Mesenchymal stem cell (in vitro differentiated cells and primary cell): Measurements from ENCODE around the gene STOX1. TPM values are rescaled to one million over a fixed set of nuclear protein-coding genes. Genes with fewer than 3 reads are reported as not detected.
"Not testable (repeated sequence)": the region's sequence is repeated elsewhere in the genome, so short reads cannot be mapped to it uniquely, and the experiment has no call there.

Source experiments
- DNase-seq: peaks from one replicate; pipeline ENCODE4 v3.0.0-alpha.2; 2013
- H2AFZ ChIP-seq: one replicate; pipeline ENCODE4 v1.6.1; 2013; ENCODE audit warnings: low read depth, mild to moderate bottlenecking, control low read depth, inconsistent platforms, low read length, moderate library complexity
- H2AK5ac ChIP-seq: 2 replicates; pipeline ENCODE4 v1.6.1; 2013; ENCODE audit warnings: low read length, moderate library complexity, mild to moderate bottlenecking, inconsistent platforms; ENCODE audit not compliant: severe bottlenecking
- H2BK120ac ChIP-seq: one replicate; pipeline ENCODE4 v1.6.1; 2013; ENCODE audit warnings: low read depth, mild to moderate bottlenecking, inconsistent platforms, low read length, moderate library complexity
- H2BK12ac ChIP-seq, 2 experiments: one replicate each; pipeline ENCODE4 v1.6.1; 2013; ENCODE audit warnings: inconsistent platforms in 2 of 2, low read length in 2 of 2, mild to moderate bottlenecking in 2 of 2, moderate library complexity in 2 of 2, control low read depth in 1 of 2
- H2BK15ac ChIP-seq: one replicate; pipeline ENCODE4 v1.6.1; 2013; ENCODE audit warnings: mild to moderate bottlenecking, low read depth, inconsistent platforms; ENCODE audit not compliant: poor library complexity, severe bottlenecking
- H2BK5ac ChIP-seq: 2 replicates; pipeline ENCODE4 v1.6.1; 2013; ENCODE audit warnings: low read depth, mild to moderate bottlenecking, low read length, control low read depth, inconsistent platforms; ENCODE audit not compliant: poor library complexity, severe bottlenecking
- H3K14ac ChIP-seq, 2 experiments: one replicate each; pipeline ENCODE4 v1.6.1; 2013; ENCODE audit warnings: inconsistent platforms in 2 of 2, low read length in 2 of 2, control low read depth in 1 of 2, mild to moderate bottlenecking in 1 of 2, moderate library complexity in 1 of 2
- H3K18ac ChIP-seq, 2 experiments: one replicate each; pipeline ENCODE4 v1.6.1; 2013; ENCODE audit warnings: inconsistent platforms in 2 of 2, low read length in 2 of 2, control low read depth in 1 of 2, low read depth in 1 of 2, mild to moderate bottlenecking in 1 of 2
- H3K23ac ChIP-seq, 2 experiments: one replicate each; pipeline ENCODE4 v1.6.1; 2013; ENCODE audit warnings: inconsistent platforms in 2 of 2, low read length in 2 of 2, mild to moderate bottlenecking in 2 of 2, moderate library complexity in 2 of 2, control low read depth in 1 of 2
- H3K27ac ChIP-seq: 2 replicates; pipeline ENCODE4 v1.5.1; 2013; ENCODE audit warnings: mild to moderate bottlenecking, moderate library complexity, low read length, control low read depth, inconsistent platforms; ENCODE audit not compliant: poor library complexity, severe bottlenecking
- H3K27me3 ChIP-seq, 2 experiments: 2 replicates each; pipeline versions ENCODE4 v1.6.1 to v1.7.0; 2013; ENCODE audit warnings: low read length in 2 of 2, mild to moderate bottlenecking in 2 of 2, moderate library complexity in 2 of 2, control low read depth in 1 of 2, inconsistent platforms in 1 of 2; ENCODE audit not compliant: control insufficient read depth in 1 of 2, insufficient read depth in 1 of 2
- H3K36me3 ChIP-seq, 2 experiments: 2 replicates each; pipeline versions ENCODE4 v1.6.1 to v1.7.0; 2013; ENCODE audit warnings: low read length in 2 of 2, control low read depth in 1 of 2, inconsistent platforms in 1 of 2, low read depth in 1 of 2, mild to moderate bottlenecking in 1 of 2; ENCODE audit not compliant: insufficient read depth in 2 of 2, control insufficient read depth in 1 of 2
- H3K4ac ChIP-seq, 2 experiments: one replicate each; pipeline ENCODE4 v1.6.1; 2013; ENCODE audit warnings: inconsistent platforms in 2 of 2, low read length in 2 of 2, mild to moderate bottlenecking in 2 of 2, moderate library complexity in 2 of 2, control low read depth in 1 of 2, low read depth in 1 of 2
- H3K4me1 ChIP-seq: 2 replicates; pipeline ENCODE4 v1.6.1; 2013; ENCODE audit warnings: low read depth, low read length, control low read depth; ENCODE audit not compliant: control insufficient read depth, insufficient read depth
- H3K4me2 ChIP-seq: 2 replicates; pipeline ENCODE4 v1.6.1; 2013; ENCODE audit warnings: low read length, mild to moderate bottlenecking, inconsistent platforms; ENCODE audit not compliant: poor library complexity, severe bottlenecking
- H3K4me3 ChIP-seq, 2 experiments: 2 replicates each; pipeline versions ENCODE4 v1.5.1 to v1.7.0; 2013; ENCODE audit warnings: low read length in 2 of 2, mild to moderate bottlenecking in 2 of 2, control low read depth in 1 of 2, low read depth in 1 of 2; ENCODE audit not compliant: insufficient read depth in 1 of 2
- H3K79me1 ChIP-seq: replicated peaks from 2 replicates; pipeline ENCODE4 v1.6.1; 2013; ENCODE audit warnings: mild to moderate bottlenecking, control low read depth, low read length, inconsistent platforms; ENCODE audit not compliant: poor library complexity, severe bottlenecking
- H3K9ac ChIP-seq: 2 replicates; pipeline ENCODE4 v1.7.0; 2013; ENCODE audit warnings: mild to moderate bottlenecking, low read length, moderate library complexity
- H3K9me3 ChIP-seq: 2 replicates; pipeline ENCODE4 v1.7.0; 2013; ENCODE audit warnings: mild to moderate bottlenecking, low read length; ENCODE audit not compliant: control insufficient read depth
- H4K8ac ChIP-seq: one replicate; pipeline ENCODE4 v1.6.1; 2013; ENCODE audit warnings: inconsistent platforms, mild to moderate bottlenecking, low read length, moderate library complexity
- H4K91ac ChIP-seq: one replicate; pipeline ENCODE4 v1.6.1; 2013; ENCODE audit warnings: mild to moderate bottlenecking, low read length, inconsistent platforms
- WGBS: methylation state at CpG from one replicate; pipeline ENCODE4 v1.1.7; 2013; ENCODE audit warnings: mixed read lengths; 5-methylcytosine and 5-hydroxymethylcytosine counted together
- small RNA-seq: library from polyadenylated mRNA; stranded (forward); fragments of <200 nt; extraction: miRNeasy Mini kit (QIAGEN cat#:217004); gene quantifications from one replicate; pipeline ENCODE3, GENCODE V24; 2013; ENCODE audit warnings: low read depth

STOX1 gene

GRCh38 chr10:68938884-68939283 is 111.6 kb downstream of the STOX1 start:
- Histone ChIP-seq H2BK12ac (no peak overlapping the region), H4K8ac (no peak overlapping the region), H2BK5ac (no peak overlapping the region), H2AFZ (no peak overlapping the region), H3K4ac (no peak overlapping the region), H4K91ac (no peak overlapping the region), H2BK15ac (no peak overlapping the region), H3K4me1 (no peaks in the 10 kb centered on the region), H3K9me3 (no peaks in the 10 kb centered on the region), H3K18ac (no peak overlapping the region), H3K23ac (no peak overlapping the region), H3K14ac (no peak overlapping the region), H2BK120ac (no peak overlapping the region), H3K4me2 (no peak overlapping the region), H3K4me3 (no peak overlapping the region), H3K27me3 (no peaks in the 10 kb centered on the region), H2AK5ac (no peak overlapping the region), H3K27ac (no peak overlapping the region), H3K9ac (no peak overlapping the region), H3K79me1 (peaks cover 14% of the 10 kb centered on the region), H3K36me3 (peaks cover 15 to 75% of the 10 kb centered on the region in 2 experiments)
- no CpG with 5 or more reads among the region's 2 CpGs for WGBS
- no peak for DNase-seq

- DNase-seq, H2BK120ac ChIP-seq, H3K4ac ChIP-seq, H3K9me3 ChIP-seq, H2BK5ac ChIP-seq, H4K8ac ChIP-seq, H3K27me3 ChIP-seq, H3K4me2 ChIP-seq, H3K4me3 ChIP-seq, H2AFZ ChIP-seq, H3K18ac ChIP-seq, H2AK5ac ChIP-seq, H3K27ac ChIP-seq, H4K91ac ChIP-seq, H3K4me1 ChIP-seq, H3K9ac ChIP-seq, H3K23ac ChIP-seq, H3K14ac ChIP-seq, H2BK15ac ChIP-seq, H2BK12ac ChIP-seq: not testable (repeated sequence)
- Histone ChIP-seq H3K79me1 (peaks cover 16% of the 10 kb centered on the region), H3K36me3 (peaks cover 22 to 74% of the 10 kb centered on the region in 2 experiments)
Observed at GRCh38 chr10:68940917-68941316, 113.6 kb downstream of the STOX1 start.

Small RNA genes within 50 kb of the gene (small RNA-seq; reads per million reads assigned to genes)
- gene RNU6-571P (not detected), gene RNU6-697P (not detected)
